Trophoblast cell (in vitro differentiated cells and primary cell): ENCODE data around the gene SPATA45.
A peak's percentile ranks its signal among the peaks of the same experiment; 100 is the strongest.
"Not testable (repeated sequence)": the region's sequence is repeated elsewhere in the genome, so short reads cannot be mapped to it uniquely, and the experiment has no call there.

Source experiments
- DNase-seq, 2 donors: peaks; one replicate each; pipeline ENCODE4 v3.0.0-alpha.2; 2016
- H2AFZ ChIP-seq: 2 replicates; pipeline ENCODE4 v1.6.1; 2013; ENCODE audit warnings: low read length, moderate library complexity, mild to moderate bottlenecking; ENCODE audit not compliant: insufficient read depth, poor library complexity
- H2AK5ac ChIP-seq: 2 replicates; pipeline ENCODE4 v1.6.1; 2013; ENCODE audit warnings: mild to moderate bottlenecking, low read length
- H2BK120ac ChIP-seq: 2 replicates; pipeline ENCODE4 v1.6.1; 2013; ENCODE audit warnings: low read length, mild to moderate bottlenecking, moderate library complexity; ENCODE audit not compliant: insufficient read depth, poor library complexity
- H2BK12ac ChIP-seq: 2 replicates; pipeline ENCODE4 v1.6.1; 2013; ENCODE audit warnings: mild to moderate bottlenecking, low read length, moderate library complexity
- H2BK5ac ChIP-seq: 2 replicates; pipeline ENCODE4 v1.6.1; 2013; ENCODE audit warnings: low read length, low read depth, moderate library complexity, mild to moderate bottlenecking; ENCODE audit not compliant: poor library complexity
- H3K14ac ChIP-seq: 2 replicates; pipeline ENCODE4 v1.6.1; 2013; ENCODE audit warnings: mild to moderate bottlenecking, low read length
- H3K18ac ChIP-seq: 2 replicates; pipeline ENCODE4 v1.6.1; 2013; ENCODE audit warnings: mild to moderate bottlenecking, low read length
- H3K23ac ChIP-seq: 2 replicates; pipeline ENCODE4 v1.6.1; 2013; ENCODE audit warnings: low read length
- H3K27ac ChIP-seq: 2 replicates; pipeline ENCODE4 v1.5.1; 2013; ENCODE audit warnings: low read depth, mild to moderate bottlenecking, inconsistent platforms, low read length, moderate library complexity
- H3K27me3 ChIP-seq: 2 replicates; pipeline ENCODE4 v1.6.1; 2013; ENCODE audit warnings: inconsistent platforms, mild to moderate bottlenecking, low read length, moderate library complexity; ENCODE audit not compliant: insufficient read depth
- H3K36me3 ChIP-seq, 2 experiments: 1 replicate in 1 of 2; 2 replicates in 1 of 2; pipeline ENCODE4 v1.6.1; 2013; ENCODE audit warnings: low read length in 2 of 2, mild to moderate bottlenecking in 2 of 2, moderate library complexity in 1 of 2; ENCODE audit not compliant: insufficient read depth in 2 of 2, control insufficient read depth in 1 of 2
- H3K4ac ChIP-seq: 2 replicates; pipeline ENCODE4 v1.6.1; 2013; ENCODE audit warnings: low read depth, mild to moderate bottlenecking, low read length, moderate library complexity
- H3K4me1 ChIP-seq, 2 experiments: 1 replicate in 1 of 2; 2 replicates in 1 of 2; pipeline ENCODE4 v1.6.1; 2013; ENCODE audit warnings: low read length in 2 of 2, mild to moderate bottlenecking in 2 of 2, moderate library complexity in 1 of 2; ENCODE audit not compliant: insufficient read depth in 2 of 2, control insufficient read depth in 1 of 2
- H3K4me2 ChIP-seq: 2 replicates; pipeline ENCODE4 v1.6.1; 2013; ENCODE audit warnings: inconsistent platforms, mild to moderate bottlenecking, low read length, moderate library complexity
- H3K4me3 ChIP-seq: 2 replicates; pipeline ENCODE4 v1.5.1; 2013; ENCODE audit warnings: mild to moderate bottlenecking, low read depth, low read length, inconsistent platforms
- H3K79me1 ChIP-seq: one replicate; pipeline ENCODE4 v1.6.1; 2013; ENCODE audit warnings: low read length
- H3K79me2 ChIP-seq: 2 replicates; pipeline ENCODE4 v1.6.1; 2013; ENCODE audit warnings: low read length, mild to moderate bottlenecking; ENCODE audit not compliant: control insufficient read depth, insufficient read depth, poor library complexity
- H3K9ac ChIP-seq: 2 replicates; pipeline ENCODE4 v1.6.1; 2013; ENCODE audit warnings: mild to moderate bottlenecking, low read length
- H3K9me3 ChIP-seq: 2 replicates; pipeline ENCODE4 v1.6.1; 2013; ENCODE audit warnings: low read depth, mild to moderate bottlenecking, control low read depth, inconsistent platforms, low read length; ENCODE audit not compliant: insufficient read depth
- H4K12ac ChIP-seq: 2 replicates; pipeline ENCODE4 v1.6.1; 2013; ENCODE audit warnings: low read depth, mild to moderate bottlenecking, low read length, moderate library complexity
- H4K8ac ChIP-seq: 2 replicates; pipeline ENCODE4 v1.6.1; 2013; ENCODE audit warnings: low read depth, mild to moderate bottlenecking, low read length, moderate library complexity
- H4K91ac ChIP-seq: one replicate; pipeline ENCODE4 v1.6.1; 2013; ENCODE audit warnings: low read depth, mild to moderate bottlenecking, low read length, moderate library complexity
- WGBS: extraction: QIAGEN DNeasy Blood & Tissue Kit; methylation state at CpG from one replicate; pipeline ENCODE4 v1.1.7; 2013; ENCODE audit warnings: missing lambda C conversion rate; ENCODE audit not compliant: insufficient read length, insufficient coverage; ENCODE audit errors: extremely low coverage; 5-methylcytosine and 5-hydroxymethylcytosine counted together

Gene SPATA45

GRCh38 chr1:212852105-212852688, 4.7 kb upstream of the SPATA45 start:
- WGBS, result no CpG with 5 or more reads among the region's 5 CpGs
- no peak overlapping the region for H3K4me2 ChIP-seq
- no peak overlapping the region for H3K18ac ChIP-seq
- no peak overlapping the region for H2AK5ac ChIP-seq
- no peak overlapping the region for H2BK120ac ChIP-seq
- no peak overlapping the region for H3K4me3 ChIP-seq
- H2BK12ac ChIP-seq, result no peak overlapping the region
- no peak overlapping the region for H2BK5ac ChIP-seq
- H3K9me3 ChIP-seq, result no peaks in the 10 kb centered on the region
- no peak overlapping the region for H4K8ac ChIP-seq
- no peak overlapping the region for H3K27ac ChIP-seq
- H3K4me1 ChIP-seq, result no peaks in the 10 kb centered on the region
- no peak overlapping the region for H3K4ac ChIP-seq
- no peaks in the 10 kb centered on the region for H3K79me1 ChIP-seq
- no peaks in the 10 kb centered on the region for H3K79me2 ChIP-seq
- no peak overlapping the region for H4K12ac ChIP-seq
- H3K36me3 ChIP-seq, result no peaks in the 10 kb centered on the region
- no peaks in the 10 kb centered on the region for H3K27me3 ChIP-seq
- H2AFZ ChIP-seq, result no peak overlapping the region
- no peak overlapping the region for H3K14ac ChIP-seq
- no peak for DNase-seq
- no peak overlapping the region for H3K9ac ChIP-seq
- H3K23ac ChIP-seq, result no peak overlapping the region
- H4K91ac ChIP-seq, result no peak overlapping the region

GRCh38 chr1:212844521-212844920, 2.9 kb downstream of the SPATA45 start:
- not testable (repeated sequence) for H3K36me3 ChIP-seq, H3K9me3 ChIP-seq, H2BK120ac ChIP-seq, H3K79me2 ChIP-seq, H3K27ac ChIP-seq, H3K9ac ChIP-seq, H2BK5ac ChIP-seq, H4K91ac ChIP-seq, H2BK12ac ChIP-seq, H2AK5ac ChIP-seq, DNase-seq, H3K23ac ChIP-seq, H3K79me1 ChIP-seq, H3K27me3 ChIP-seq, H3K4me1 ChIP-seq, H4K8ac ChIP-seq, H4K12ac ChIP-seq, H3K4me3 ChIP-seq, H3K18ac ChIP-seq, H2AFZ ChIP-seq, H3K4ac ChIP-seq, H3K14ac ChIP-seq, H3K4me2 ChIP-seq
- no CpG with 5 or more reads among the region's 3 CpGs for WGBS

GRCh38 chr1:212838145-212838544, 9.3 kb downstream of the SPATA45 start:
- Histone ChIP-seq H3K36me3 (peaks cover 0 to 3% of the 10 kb centered on the region in 2 experiments), H3K79me1 (no peaks in the 10 kb centered on the region), H2BK5ac (no peak overlapping the region), H3K4me1 (no peaks in the 10 kb centered on the region), H4K91ac (no peak overlapping the region), H4K12ac (no peak overlapping the region), H3K14ac (no peak overlapping the region), H3K4ac (no peak overlapping the region), H3K9ac (no peak overlapping the region), H2AFZ (no peak overlapping the region), H3K27me3 (no peaks in the 10 kb centered on the region), H2BK12ac (no peak overlapping the region), H3K4me2 (no peak overlapping the region), H3K23ac (no peak overlapping the region), H4K8ac (no peak overlapping the region), H3K27ac (no peak overlapping the region), H2BK120ac (no peak overlapping the region), H3K4me3 (no peak overlapping the region), H3K79me2 (no peaks in the 10 kb centered on the region), H2AK5ac (no peak overlapping the region), H3K18ac (no peak overlapping the region), H3K9me3 (no peaks in the 10 kb centered on the region)
- no peak for DNase-seq
- WGBS, result no CpG with 5 or more reads among the region's 5 CpGs

- not testable (repeated sequence) for H4K8ac ChIP-seq, H3K23ac ChIP-seq, H3K14ac ChIP-seq, H2BK120ac ChIP-seq, H3K36me3 ChIP-seq, H4K12ac ChIP-seq, H3K4me2 ChIP-seq, H3K79me2 ChIP-seq, H3K79me1 ChIP-seq, H3K4me1 ChIP-seq, H2BK5ac ChIP-seq, H2AK5ac ChIP-seq, H3K27ac ChIP-seq, H2BK12ac ChIP-seq, H2AFZ ChIP-seq, H3K18ac ChIP-seq, H3K9me3 ChIP-seq, H3K4me3 ChIP-seq, H3K27me3 ChIP-seq, H3K9ac ChIP-seq, H4K91ac ChIP-seq, H3K4ac ChIP-seq
- peak in 1 of 2 donors; percentile 21 for DNase-seq
- WGBS, result no CpG with 5 or more reads among the region's 8 CpGs
Observed at GRCh38 chr1:212833211-212834207, 13.9 kb downstream of the SPATA45 start.
